NCI-H1694 (cell line): ENCODE data around the gene PGLYRP4.

Experiments
- DNase-seq: peaks from one replicate; lab custom pipeline; 2025; lab: John Stamatoyannopoulos, UW

Gene PGLYRP4

DNA sequence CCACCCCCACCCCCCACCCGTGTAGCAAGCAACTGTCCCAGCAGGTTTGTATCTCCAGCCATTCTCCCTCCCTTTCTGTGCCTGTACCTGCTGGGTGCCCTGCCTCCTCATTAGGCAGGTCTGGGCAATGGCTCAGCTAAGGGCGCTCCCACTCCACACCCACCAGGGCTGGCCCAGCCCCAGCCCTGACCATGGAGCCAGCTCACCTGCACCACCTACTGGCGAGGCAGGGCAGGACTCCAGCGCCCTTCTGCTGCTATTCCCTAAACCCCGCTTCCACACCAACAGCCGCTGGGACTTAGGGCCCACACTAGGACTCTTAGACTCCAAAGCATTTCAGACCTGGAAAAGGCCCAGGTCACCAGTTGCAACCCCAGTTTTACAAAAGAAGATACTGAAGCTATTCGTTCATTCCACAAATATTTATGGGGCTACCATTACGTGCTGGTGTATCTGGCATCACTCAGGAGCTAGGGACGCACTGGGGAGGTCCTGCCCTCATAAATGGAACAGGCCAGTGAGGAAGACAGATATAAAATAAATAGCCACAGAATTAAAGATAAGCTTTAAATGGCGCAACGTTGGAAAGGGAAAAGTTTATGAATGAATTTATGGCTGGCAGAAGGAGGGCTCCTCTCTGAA, 59.9 kb downstream of the PGLYRP4 start:
- peak; percentile 12 for DNase-seq
